IMR-90 (cell line): ENCODE data around the gene PARP14. TPM values are rescaled to one million over a fixed set of nuclear protein-coding genes. Genes with fewer than 3 reads are reported as not detected.

ENCODE experiments used
- ATAC-seq: fragments of 200-7000 bp; cut with Tn5 transposase; 2 replicates; pipeline ENCODE4 v1.9.1; 2020; ENCODE audit warnings: low read depth, mild to moderate bottlenecking, moderate library complexity
- BruUV-seq: library from RNA; stranded (reverse); fragments of 400-500 nt; replicated peaks from 2 replicates; lab custom pipeline; 2021; lab: Mats Ljungman, UMichigan
- CTCF ChIA-PET: fragments of 300-600 bp; formaldehyde crosslinking; extraction: SDS; loops from one replicate; lab custom pipeline; 2021; ENCODE audit warnings: antibody characterized with exemption; lab: Yijun Ruan, JAX
- POLR2A ChIA-PET: fragments of 300-600 bp; sonication (Branson Sonifier 250); formaldehyde crosslinking; loops from one replicate; lab custom pipeline; 2022; ENCODE audit warnings: antibody characterized with exemption; ENCODE audit not compliant: unreplicated experiment; lab: Charles Lee
- DNase-seq: peaks from one replicate; pipeline ENCODE4 v3.0.0; 2013
- H2AFZ ChIP-seq: replicated peaks from 2 replicates; pipeline ENCODE3; 2013; ENCODE audit warnings: low read length, mild to moderate bottlenecking; ENCODE audit not compliant: poor library complexity
- H2AK5ac ChIP-seq: 2 replicates; pipeline ENCODE4 v1.6.1; 2013; ENCODE audit warnings: low read depth, low read length, inconsistent platforms
- H2AK9ac ChIP-seq: replicated peaks from 2 replicates; pipeline ENCODE3; 2013; ENCODE audit warnings: mild to moderate bottlenecking, low read depth, low read length, moderate library complexity; ENCODE audit not compliant: poor library complexity
- H2BK120ac ChIP-seq: 2 replicates; pipeline ENCODE4 v1.6.1; 2013; ENCODE audit warnings: low read depth, low read length, inconsistent platforms
- H2BK15ac ChIP-seq: 3 replicates; pipeline ENCODE4 v1.6.1; 2013; ENCODE audit warnings: low read depth, low read length, inconsistent platforms
- H2BK20ac ChIP-seq: 2 replicates; pipeline ENCODE4 v1.6.1; 2013; ENCODE audit warnings: low read depth, mild to moderate bottlenecking, inconsistent platforms, low read length, moderate library complexity
- H2BK5ac ChIP-seq: 2 replicates; pipeline ENCODE4 v1.6.1; 2013; ENCODE audit warnings: mild to moderate bottlenecking, low read depth, low read length, inconsistent platforms; ENCODE audit not compliant: poor library complexity, severe bottlenecking
- H3K14ac ChIP-seq: replicated peaks from 2 replicates; pipeline ENCODE4 v1.6.1; 2013; ENCODE audit warnings: low read depth, low read length, inconsistent platforms
- H3K18ac ChIP-seq: 2 replicates; pipeline ENCODE4 v1.6.1; 2013; ENCODE audit warnings: low read depth, low read length, control low read depth
- H3K23ac ChIP-seq: 2 replicates; pipeline ENCODE4 v1.6.1; 2013; ENCODE audit warnings: low read depth, low read length, inconsistent platforms
- H3K27ac ChIP-seq: 2 replicates; pipeline ENCODE4 v1.5.1; 2013; ENCODE audit warnings: mild to moderate bottlenecking, control low read depth, low read length; ENCODE audit not compliant: insufficient read depth
- H3K27me3 ChIP-seq: 2 replicates; pipeline ENCODE4 v1.6.1; 2013; ENCODE audit warnings: low read length; ENCODE audit not compliant: control insufficient read depth, insufficient read depth
- H3K36me3 ChIP-seq: 2 replicates; pipeline ENCODE4 v1.6.1; 2013; ENCODE audit warnings: low read length, mixed read lengths; ENCODE audit not compliant: control insufficient read depth, insufficient read depth
- H3K4ac ChIP-seq: 2 replicates; pipeline ENCODE4 v1.6.1; 2013; ENCODE audit warnings: low read depth, low read length, inconsistent platforms
- H3K4me1 ChIP-seq: 2 replicates; pipeline ENCODE4 v1.6.1; 2013; ENCODE audit warnings: low read length, mixed read lengths; ENCODE audit not compliant: control insufficient read depth, insufficient read depth
- H3K4me2 ChIP-seq: 2 replicates; pipeline ENCODE4 v1.6.1; 2013; ENCODE audit warnings: low read depth, mild to moderate bottlenecking, control low read depth, low read length, moderate library complexity
- H3K4me3 ChIP-seq: 2 replicates; pipeline ENCODE4 v1.5.1; 2013; ENCODE audit warnings: low read depth, mild to moderate bottlenecking, control low read depth, low read length, moderate library complexity; ENCODE audit not compliant: insufficient read depth
- H3K56ac ChIP-seq: 2 replicates; pipeline ENCODE4 v1.6.1; 2013; ENCODE audit warnings: low read length, inconsistent platforms; ENCODE audit not compliant: insufficient read depth; ENCODE audit errors: extremely low read depth
- H3K79me1 ChIP-seq, 2 experiments: 2 replicates each; pipeline ENCODE4 v1.6.1; 2013; ENCODE audit warnings: low read length in 2 of 2, inconsistent platforms in 1 of 2, low read depth in 1 of 2
- H3K9ac ChIP-seq: 2 replicates; pipeline ENCODE4 v1.6.1; 2013; ENCODE audit warnings: low read depth, low read length, control low read depth
- H3K9me1 ChIP-seq: 2 replicates; pipeline ENCODE4 v1.6.1; 2013; ENCODE audit warnings: low read length, inconsistent platforms; ENCODE audit not compliant: insufficient read depth
- H3K9me3 ChIP-seq: 2 replicates; pipeline ENCODE4 v1.6.1; 2013; ENCODE audit warnings: low read length; ENCODE audit not compliant: control insufficient read depth, insufficient read depth
- H4K20me1 ChIP-seq: 2 replicates; pipeline ENCODE4 v1.6.1; 2013; ENCODE audit warnings: low read length, inconsistent platforms; ENCODE audit not compliant: insufficient read depth
- H4K5ac ChIP-seq: 2 replicates; pipeline ENCODE4 v1.6.1; 2013; ENCODE audit warnings: mild to moderate bottlenecking, low read depth, low read length, control low read depth
- H4K8ac ChIP-seq, 2 experiments: 2 replicates each; pipeline ENCODE4 v1.6.1; 2013; ENCODE audit warnings: low read depth in 2 of 2, low read length in 2 of 2, control low read depth in 1 of 2, inconsistent platforms in 1 of 2
- H4K91ac ChIP-seq: 2 replicates; pipeline ENCODE4 v1.6.1; 2013; ENCODE audit warnings: low read depth, low read length, inconsistent platforms; ENCODE audit not compliant: insufficient read depth
- BHLHE40 ChIP-seq: fragments of 150-350 bp; IDR thresholded peaks from 2 replicates; pipeline ENCODE4 v1.6.1; 2016; ENCODE audit warnings: mild to moderate bottlenecking, low read depth, low read length
- CEBPB ChIP-seq: IDR thresholded peaks from 2 replicates; pipeline ENCODE4 v1.6.1; 2012; ENCODE audit warnings: low read depth, low read length, improper control_type of control experiment
- CHD1 ChIP-seq: IDR thresholded peaks from 2 replicates; pipeline ENCODE4 v1.6.1; 2012; ENCODE audit warnings: low read depth, low read length, improper control_type of control experiment
- CTCF ChIP-seq: conservative IDR thresholded peaks from 2 replicates; pipeline ENCODE4 v1.5.1; 2012; ENCODE audit warnings: mild to moderate bottlenecking, low read depth, low read length, improper control_type of control experiment
- ELK1 ChIP-seq: fragments of 150-350 bp; IDR thresholded peaks from 2 replicates; pipeline ENCODE4 v1.6.1; 2016; ENCODE audit warnings: low read depth, mild to moderate bottlenecking, low read length, moderate library complexity, borderline replicate concordance
- FOS ChIP-seq: fragments of 150-350 bp; IDR thresholded peaks from 2 replicates; pipeline ENCODE4 v1.6.1; 2016; ENCODE audit warnings: low read depth, low read length
- MAFK ChIP-seq: IDR thresholded peaks from 2 replicates; pipeline ENCODE4 v1.6.1; 2012; ENCODE audit warnings: low read depth, low read length, improper control_type of control experiment
- MAZ ChIP-seq: IDR thresholded peaks from 2 replicates; pipeline ENCODE4 v1.6.1; 2012; ENCODE audit warnings: low read depth, mild to moderate bottlenecking, low read length, improper control_type of control experiment, moderate library complexity, borderline replicate concordance
- MXI1 ChIP-seq: IDR thresholded peaks from 2 replicates; pipeline ENCODE4 v1.6.1; 2012; ENCODE audit warnings: low read depth, mild to moderate bottlenecking, low read length, moderate library complexity, borderline replicate concordance
- NFE2L2 ChIP-seq: fragments of 150-350 bp; IDR thresholded peaks from 2 replicates; pipeline ENCODE4 v1.6.1; 2016; ENCODE audit warnings: low read depth, mild to moderate bottlenecking, low read length
- POLR2A ChIP-seq: IDR thresholded peaks from 2 replicates; pipeline ENCODE4 v1.6.1; 2012; ENCODE audit warnings: mild to moderate bottlenecking, low read depth, low read length
- RAD21 ChIP-seq: IDR thresholded peaks from 2 replicates; pipeline ENCODE4 v1.6.1; 2012; ENCODE audit warnings: low read length, improper control_type of control experiment
- RCOR1 ChIP-seq: IDR thresholded peaks from 2 replicates; pipeline ENCODE4 v1.6.1; 2012; ENCODE audit warnings: mild to moderate bottlenecking, low read length, improper control_type of control experiment; ENCODE audit not compliant: insufficient replicate concordance
- RFX5 ChIP-seq: IDR thresholded peaks from 2 replicates; pipeline ENCODE4 v1.8.0; 2012; ENCODE audit warnings: low read depth, mild to moderate bottlenecking, low read length, moderate library complexity
- SMC3 ChIP-seq: fragments of 150-350 bp; IDR thresholded peaks from 2 replicates; pipeline ENCODE4 v1.6.1; 2016; ENCODE audit warnings: low read depth, mild to moderate bottlenecking, antibody characterized with exemption, low read length, moderate library complexity
- USF2 ChIP-seq: fragments of 150-350 bp; IDR thresholded peaks from 2 replicates; pipeline ENCODE4 v1.6.1; 2017; ENCODE audit warnings: mild to moderate bottlenecking, antibody characterized with exemption, low read length, low read depth
- WGBS, 2 experiments: methylation state at CpG; one replicate each; pipeline versions ENCODE4 v1.1.5 to v1.1.7; 2013; ENCODE audit warnings: missing lambda C conversion rate in 2 of 2; ENCODE audit not compliant: insufficient read length in 1 of 2; ENCODE audit errors: extremely low coverage in 2 of 2; 5-methylcytosine and 5-hydroxymethylcytosine counted together
- dilution Hi-C: fragments of 300-500 bp; cut with HindIII; formaldehyde crosslinking; loops from one replicate; pipeline ENCODE4 v1.14.3; 2018; ENCODE audit warnings: low sequenced_read_pairs; ENCODE audit not compliant: unreplicated experiment
- in situ Hi-C: fragments of 300-500 bp; cut with MboI; formaldehyde crosslinking; loops from 3 replicates; pipeline ENCODE4 v1.14.3; 2019; ENCODE audit warnings: low sequenced_read_pairs, inconsistent platforms, mixed read lengths
- intact Hi-C: fragments of 100-400 bp; cut with micrococcal nuclease; formaldehyde crosslinking; loops from 2 replicates; pipeline ENCODE4 v1.10.0; 2022
- polyA plus RNA-seq, 3 experiments: library from polyadenylated mRNA; depleted of rRNA; stranded (reverse); fragments of >200 nt; gene quantifications; 2 replicates each; pipeline ENCODE4 v1.2.3, GENCODE V29; 2012; ENCODE audit warnings: low replicate concordance in 1 of 3
- total RNA-seq: library from RNA; depleted of rRNA; stranded (reverse); fragments of >200 nt; gene quantifications from 2 replicates; pipeline ENCODE4 v1.2.3, GENCODE V29; 2012

The PARP14 gene
- total and polyA plus RNA-seq, 2 of the 4 experiments (the other 2 are of a cell fraction) = 9.3 to 23.1 TPM

GRCh38 chr3:122671553-122671952 is 9.1 kb upstream of the PARP14 start:
- Histone ChIP-seq H3K79me1 (no peaks in the 10 kb centered on the region), H2BK15ac (no peak overlapping the region), H2AK5ac (no peak overlapping the region), H4K91ac (no peak overlapping the region), H3K18ac (no peak overlapping the region), H3K4me2 (no peak overlapping the region), H2BK5ac (no peak overlapping the region), H3K27ac (no peak overlapping the region), H2AFZ (no peak overlapping the region), H3K27me3 (no peaks in the 10 kb centered on the region), H3K4me1 (peaks cover 2% of the 10 kb centered on the region; the same call in 1 of the 2 replicates), H4K5ac (no peak overlapping the region), H3K9me1 (0 out of 2 replicates have a peak, but pooled peaks cover 4% of the 10 kb centered on the region), H3K56ac (no peak overlapping the region), H3K14ac (no peak overlapping the region), H4K20me1 (no peaks in the 10 kb centered on the region), H2AK9ac (no peak overlapping the region), H3K23ac (no peak overlapping the region), H3K4ac (no peak overlapping the region), H3K4me3 (no peak overlapping the region), H3K9ac (no peak overlapping the region), H4K8ac (no peak overlapping the region), H2BK20ac (no peak overlapping the region), H3K36me3 (no peaks in the 10 kb centered on the region), H2BK120ac (no peak overlapping the region), H3K9me3 (no peaks in the 10 kb centered on the region)
- intact Hi-C loops = no loop called here
- CTCF ChIA-PET = no interaction called here
- dilution Hi-C loops = no loop called here
- TF ChIP-seq CEBPB (no peak), ELK1 (no peak), MAZ (no peak), MAFK (no peak), RFX5 (no peak), USF2 (no peak), NFE2L2 (no peak), RCOR1 (no peak), CHD1 (no peak), CTCF (no peak), SMC3 (no peak), POLR2A (no peak), BHLHE40 (no peak), MXI1 (no peak), RAD21 (no peak), FOS (no peak)
- no CpG with 5 or more reads among the region's 2 CpGs for WGBS, 2 experiments
- POLR2A ChIA-PET = no interaction called here
- in situ Hi-C loops = loop anchor here (10.0 kb wide), 1 partner anchor 277 kb away; no protein-coding TSS in a partner anchor
- no TSS peak for BruUV-seq
- ATAC-seq = no peak
- no peak for DNase-seq
